Spleen (tissue), 11 donors: ENCODE data around the gene SOX6. TPM values are rescaled to one million over a fixed set of nuclear protein-coding genes. Genes with fewer than 3 reads are reported as not detected.

Experiments
- DNase-seq: peaks from one replicate; pipeline ENCODE4 v3.0.0-alpha.2; 2020
- H3K27ac ChIP-seq, 8 donors: fragments of 200-600 bp; sonication (generic) in 7 of 8; 1 replicate in 4 of 8; 2 replicates in 4 of 8; pipeline versions ENCODE4 v1.5.0 to v1.8.0; 2016 to 2021; ENCODE audit warnings: inconsistent platforms in 4 of 8, mild to moderate bottlenecking in 4 of 8, moderate library complexity in 1 of 8
- H3K27me3 ChIP-seq, 7 donors: fragments of 200-600 bp; sonication (generic) in 6 of 7; replicated peaks in 1 of 7; 1 replicate in 4 of 7; 2 replicates in 3 of 7; pipeline versions ENCODE4 v1.5.0 to v1.8.0; 2016 to 2021; ENCODE audit warnings: inconsistent platforms in 3 of 7, mild to moderate bottlenecking in 1 of 7
- H3K36me3 ChIP-seq, 6 donors: fragments of 200-600 bp; sonication (generic) in 5 of 6; 1 replicate in 4 of 6; 2 replicates in 2 of 6; pipeline versions ENCODE4 v1.5.0 to v1.8.0; 2016 to 2021; ENCODE audit warnings: inconsistent platforms in 2 of 6
- H3K4me1 ChIP-seq, 6 donors: fragments of 200-600 bp; sonication (generic) in 5 of 6; 1 replicate in 3 of 6; 2 replicates in 3 of 6; pipeline versions ENCODE4 v1.5.0 to v1.8.0; 2016 to 2021; ENCODE audit warnings: inconsistent platforms in 3 of 6
- H3K4me3 ChIP-seq, 8 donors: fragments of 200-600 bp; sonication (generic) in 7 of 8; 1 replicate in 4 of 8; 2 replicates in 4 of 8; pipeline versions ENCODE4 v1.5.0 to v1.8.0; 2016 to 2021; ENCODE audit warnings: inconsistent platforms in 4 of 8, mild to moderate bottlenecking in 4 of 8, moderate library complexity in 2 of 8
- H3K9me3 ChIP-seq, 8 donors: fragments of 200-600 bp; sonication (generic) in 7 of 8; 1 replicate in 4 of 8; 2 replicates in 4 of 8; pipeline versions ENCODE4 v1.5.0 to v1.8.0; 2016 to 2021; ENCODE audit warnings: inconsistent platforms in 4 of 8
- CTCF ChIP-seq, 11 experiments: fragments of 200-600 bp in 7 of 11; fragments of 450-650 bp in 4 of 11; sonication (generic) in 4 of 11; IDR thresholded peaks in 8 of 11; conservative IDR thresholded peaks in 3 of 11; 1 replicate in 7 of 11; 2 replicates in 4 of 11; pipeline versions ENCODE4 v1.4.0 to v1.8.0; 2016 to 2021; ENCODE audit warnings: antibody characterized with exemption in 11 of 11, inconsistent platforms in 4 of 11, mild to moderate bottlenecking in 1 of 11
- POLR2A ChIP-seq, 3 donors: fragments of 450-650 bp; IDR thresholded peaks; one replicate each; pipeline ENCODE4 v1.5.1; 2017; ENCODE audit warnings: antibody characterized with exemption in 3 of 3, mild to moderate bottlenecking in 1 of 3
- POLR2AphosphoS5 ChIP-seq, 3 donors: sonication (generic); formaldehyde crosslinking; IDR thresholded peaks; one replicate each; pipeline ENCODE4 v1.5.1; 2017; ENCODE audit warnings: antibody characterized with exemption in 3 of 3
- WGBS, 5 donors: extraction: QIAGEN DNeasy Blood & Tissue Kit in 3 of 5; methylation state at CpG; one replicate each; pipeline versions ENCODE4 v1.1.5 to v1.1.7; 2013 to 2018; 5-methylcytosine and 5-hydroxymethylcytosine counted together
- intact Hi-C: fragments of 100-400 bp; cut with DNase I; formaldehyde crosslinking; loops from one replicate; pipeline ENCODE4 v1.15.0; 2023; ENCODE audit warnings: low total_unique reads
- polyA plus RNA-seq, 3 donors: library from polyadenylated mRNA; stranded (reverse); fragments of 200-250 nt; gene quantifications; one replicate each; pipeline ENCODE4 v1.2.1, GENCODE V29; 2013
- total RNA-seq, 7 donors: library from RNA; depleted of rRNA in 3 of 7; stranded (reverse); fragments of >200 nt in 3 of 7; fragmentation: NEBNext Ultra II Directional in 4 of 7; extraction: Animal tissue kit (Norgen Biotek cat#: 25700) in 4 of 7; gene quantifications; one replicate each; pipeline versions ENCODE4 v1.1.0 to v1.2.1, GENCODE V29; 2016 to 2021
- donor health status: healthy with polysubstance abuse.
- donor health status: DM: no; HTN: no; CAD: no; lungs with moderate emphysema.
- donor health status: DM: no; HTN: no; CAD: no.
- donor health status: Bipolar disorder and iron deficiency.
- donor health status: healthy.
- donor health status: DM: no; HTN: no; CAD: no.
- donor health status: DM: yes; HTN: yes; CAD: no.

Gene SOX6
- total and polyA plus RNA-seq, 10 donors: 0.11 to 12.4 (median 3.7) TPM

GRCh38 chr11:16002942-16003341 is 353.4 kb downstream of the SOX6 start:
- H3K4me3 ChIP-seq: no peak overlapping the region
- peak overlapping the region in 1 of 8 donors; percentile 63 for H3K27ac ChIP-seq
- DNase-seq: no peak
- WGBS, 5 donors: 75 to 100% (median 95%) methylated on average over 1 of the region's 1 CpG
- H3K36me3 ChIP-seq: no peaks in the 10 kb centered on the region
- no peak for TF ChIP-seq POLR2AphosphoS5 (IDR thresholded peaks at IDR 0.05)
- TF ChIP-seq CTCF (IDR thresholded peaks at IDR 0.05 in 8 of 11, conservative IDR thresholded peaks at IDR 0.05 in 3 of 11): no peak
- TF ChIP-seq POLR2A (IDR thresholded peaks at IDR 0.05): no peak
- no peaks in the 10 kb centered on the region for H3K27me3 ChIP-seq
- intact Hi-C loops: no loop called here
- H3K4me1 ChIP-seq: peaks cover 0 to 13% (median 0%) of the 10 kb centered on the region in 6 donors
- no peaks in the 10 kb centered on the region for H3K9me3 ChIP-seq

GRCh38 chr11:16001899-16002426 is 354.4 kb downstream of the SOX6 start:
- Histone ChIP-seq H3K9me3 (no peaks in the 10 kb centered on the region), H3K4me1 (peaks cover 0 to 13% (median 0%) of the 10 kb centered on the region in 6 donors), H3K27me3 (no peaks in the 10 kb centered on the region), H3K4me3 (no peak overlapping the region), H3K27ac (peak overlapping the region in 2 of 8 donors; percentile 44 to 63), H3K36me3 (no peaks in the 10 kb centered on the region)
- intact Hi-C loops: no loop called here
- no peak for TF ChIP-seq CTCF (IDR thresholded peaks at IDR 0.05 in 8 of 11, conservative IDR thresholded peaks at IDR 0.05 in 3 of 11)
- no peak for TF ChIP-seq POLR2A (IDR thresholded peaks at IDR 0.05)
- TF ChIP-seq POLR2AphosphoS5 (IDR thresholded peaks at IDR 0.05): no peak
- WGBS, 5 donors: 26 to 38% (median 30%) methylated on average over 4 of the region's 4 CpGs
- no peak for DNase-seq

DNA sequence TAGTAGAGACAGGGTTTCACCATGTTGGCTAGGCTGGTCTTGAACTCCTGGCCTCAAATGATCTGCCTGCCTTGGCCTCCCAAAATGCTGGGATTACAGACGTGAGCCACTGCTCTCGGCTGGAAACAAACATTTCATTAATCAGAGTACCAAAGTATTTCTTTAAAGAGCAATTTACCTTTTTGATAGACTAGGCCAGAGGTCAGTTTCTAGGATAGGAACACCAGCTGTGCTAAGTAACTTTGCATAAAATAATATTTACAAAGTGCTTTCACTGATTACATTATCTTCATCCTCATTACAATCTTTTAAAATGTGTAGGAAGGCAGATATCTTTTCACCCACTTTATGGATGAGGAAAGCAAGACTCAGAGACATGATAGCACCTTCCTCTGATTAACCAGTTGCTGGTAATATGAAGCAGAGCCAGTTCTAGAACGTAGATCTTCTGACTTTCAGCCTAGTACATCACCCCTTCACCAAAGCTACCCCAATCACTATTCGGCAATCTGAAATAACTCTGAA is 355.2 kb downstream of the SOX6 start:
- no peak overlapping the region for H3K4me3 ChIP-seq
- intact Hi-C loops: no loop called here
- WGBS, 5 donors: 84 to 92% (median 88%) methylated on average over 4 of the region's 4 CpGs
- peak overlapping the region in 2 of 8 donors; percentile 44 to 63 for H3K27ac ChIP-seq
- no peaks in the 10 kb centered on the region for H3K27me3 ChIP-seq
- peaks cover 0 to 13% (median 0%) of the 10 kb centered on the region in 6 donors for H3K4me1 ChIP-seq
- DNase-seq: no peak
- TF ChIP-seq POLR2A (IDR thresholded peaks at IDR 0.05): no peak
- TF ChIP-seq CTCF (IDR thresholded peaks at IDR 0.05 in 8 of 11, conservative IDR thresholded peaks at IDR 0.05 in 3 of 11): no peak
- no peak for TF ChIP-seq POLR2AphosphoS5 (IDR thresholded peaks at IDR 0.05)
- H3K9me3 ChIP-seq: no peaks in the 10 kb centered on the region
- no peaks in the 10 kb centered on the region for H3K36me3 ChIP-seq

DNA sequence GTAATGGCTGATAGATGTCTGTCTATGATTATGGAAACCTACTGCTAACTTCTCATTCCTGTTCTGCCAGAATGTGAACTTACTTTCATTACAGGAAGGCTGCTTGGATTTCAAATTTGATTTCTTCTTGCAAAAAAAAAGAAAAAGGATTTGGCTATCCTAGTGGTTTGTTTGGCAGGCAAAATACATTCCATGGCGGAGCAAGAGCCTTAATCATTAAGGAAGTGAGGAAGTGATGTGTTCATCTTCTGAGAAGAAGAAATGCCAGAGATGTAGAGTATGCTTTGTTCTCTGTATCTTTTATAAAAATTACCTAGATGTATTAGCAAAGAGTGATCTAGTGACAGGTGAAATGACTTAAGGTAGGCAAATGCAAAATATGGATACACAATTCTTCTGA is 356.3 kb downstream of the SOX6 start:
- no peak for DNase-seq
- no peaks in the 10 kb centered on the region for H3K36me3 ChIP-seq
- H3K4me3 ChIP-seq: no peak overlapping the region
- H3K27ac ChIP-seq: no peak overlapping the region
- no peaks in the 10 kb centered on the region for H3K27me3 ChIP-seq
- peaks cover 0 to 13% (median 0%) of the 10 kb centered on the region in 6 donors for H3K4me1 ChIP-seq
- intact Hi-C loops: no loop called here
- no peaks in the 10 kb centered on the region for H3K9me3 ChIP-seq
- WGBS, 5 donors: 74 to 93% (median 80%) methylated on average over 1 of the region's 1 CpG
- no peak for TF ChIP-seq POLR2AphosphoS5 (IDR thresholded peaks at IDR 0.05)
- TF ChIP-seq POLR2A (IDR thresholded peaks at IDR 0.05): no peak
- TF ChIP-seq CTCF (IDR thresholded peaks at IDR 0.05 in 8 of 11, conservative IDR thresholded peaks at IDR 0.05 in 3 of 11): no peak
